BJ (cell line): Measurements from ENCODE around the gene GRIK1. TPM values are rescaled to one million over a fixed set of nuclear protein-coding genes. Genes with fewer than 3 reads are reported as not detected.

ENCODE experiments used
- CTCF ChIA-PET: fragments of 350-600 bp; formaldehyde crosslinking; extraction: SDS; loops from one replicate; lab custom pipeline; 2021; ENCODE audit warnings: antibody characterized with exemption, inconsistent platforms; lab: Yijun Ruan, JAX
- POLR2A ChIA-PET: fragments of 300-600 bp; sonication (Branson Sonifier 250); formaldehyde crosslinking; extraction: SDS; loops from one replicate; lab custom pipeline; 2021; ENCODE audit warnings: antibody characterized with exemption; lab: Charles Lee
- DNase-seq: peaks from one replicate; pipeline ENCODE4 v3.0.0-alpha.2; 2011; ENCODE audit warnings: low read depth
- H3K27me3 ChIP-seq: 2 replicates; pipeline ENCODE4 v1.6.0; 2011; ENCODE audit warnings: low read length; ENCODE audit not compliant: control insufficient read depth, insufficient read depth
- H3K36me3 ChIP-seq: 2 replicates; pipeline ENCODE4 v1.5.1; 2011; ENCODE audit warnings: low read length; ENCODE audit not compliant: control insufficient read depth, insufficient read depth
- H3K4me3 ChIP-seq: 2 replicates; pipeline ENCODE4 v1.5.1; 2011; ENCODE audit warnings: low read depth, mild to moderate bottlenecking, control low read depth, low read length
- polyA plus RNA-seq: library from polyadenylated mRNA; depleted of rRNA; stranded (reverse); fragments of >200 nt; gene quantifications from 2 replicates; pipeline ENCODE4 v1.2.3, GENCODE V29; 2011
- TF ChIP-seq, protein P1 (sequence below): IDR thresholded peaks from 2 replicates; pipeline ENCODE4 v1.5.1; 2011; ENCODE audit warnings: low read depth, mild to moderate bottlenecking, control low read depth, inconsistent platforms, low read length, moderate library complexity; ENCODE audit not compliant: insufficient read depth

Gene GRIK1
- polyA plus RNA-seq, 1 experiment = 0.04 TPM

DNA sequence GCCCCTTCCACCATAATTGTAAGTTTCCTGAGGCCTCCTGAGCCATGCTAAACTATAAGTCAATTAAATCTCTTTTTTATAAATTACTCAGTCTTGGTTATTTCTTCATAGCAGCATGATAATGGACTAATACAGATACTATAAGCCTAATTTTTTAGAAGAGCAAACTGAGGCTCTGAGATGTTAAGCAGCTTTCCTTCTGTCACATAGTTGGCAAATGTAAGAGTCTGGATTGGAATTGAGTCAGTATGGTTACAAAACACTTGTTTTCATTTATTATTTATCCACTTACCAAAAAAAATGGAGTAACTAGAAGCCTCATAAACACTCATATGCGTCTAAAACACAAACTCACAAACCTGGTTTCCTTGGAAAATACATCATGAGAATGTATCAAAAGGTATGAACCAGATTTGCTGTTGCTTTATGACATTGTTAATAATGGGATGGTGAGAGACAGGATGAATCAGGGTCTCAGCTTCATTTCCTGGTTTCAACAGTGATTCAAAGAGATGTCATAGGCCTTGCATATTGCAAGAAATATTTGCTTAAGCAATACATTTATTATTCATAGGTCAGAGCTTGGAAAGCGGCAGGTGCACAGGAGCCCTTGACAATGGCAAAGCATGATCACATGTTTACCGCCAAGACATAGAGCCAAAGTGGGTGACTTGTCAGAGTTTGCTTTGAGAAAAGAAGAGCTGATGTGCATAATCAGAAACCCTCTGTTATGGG lies 221.5 kb downstream of the GRIK1 start:
- ChIA-PET CTCF (no interaction called here), POLR2A (interaction anchor here (0.5 kb wide), 1 partner anchor 275 kb away, joined by 3 read pairs; no protein-coding TSS in a partner anchor)
- Histone ChIP-seq H3K4me3 (no peak overlapping the region), H3K36me3 (no peaks in the 10 kb centered on the region), H3K27me3 (no peaks in the 10 kb centered on the region)
- TF ChIP-seq, protein P1, sequence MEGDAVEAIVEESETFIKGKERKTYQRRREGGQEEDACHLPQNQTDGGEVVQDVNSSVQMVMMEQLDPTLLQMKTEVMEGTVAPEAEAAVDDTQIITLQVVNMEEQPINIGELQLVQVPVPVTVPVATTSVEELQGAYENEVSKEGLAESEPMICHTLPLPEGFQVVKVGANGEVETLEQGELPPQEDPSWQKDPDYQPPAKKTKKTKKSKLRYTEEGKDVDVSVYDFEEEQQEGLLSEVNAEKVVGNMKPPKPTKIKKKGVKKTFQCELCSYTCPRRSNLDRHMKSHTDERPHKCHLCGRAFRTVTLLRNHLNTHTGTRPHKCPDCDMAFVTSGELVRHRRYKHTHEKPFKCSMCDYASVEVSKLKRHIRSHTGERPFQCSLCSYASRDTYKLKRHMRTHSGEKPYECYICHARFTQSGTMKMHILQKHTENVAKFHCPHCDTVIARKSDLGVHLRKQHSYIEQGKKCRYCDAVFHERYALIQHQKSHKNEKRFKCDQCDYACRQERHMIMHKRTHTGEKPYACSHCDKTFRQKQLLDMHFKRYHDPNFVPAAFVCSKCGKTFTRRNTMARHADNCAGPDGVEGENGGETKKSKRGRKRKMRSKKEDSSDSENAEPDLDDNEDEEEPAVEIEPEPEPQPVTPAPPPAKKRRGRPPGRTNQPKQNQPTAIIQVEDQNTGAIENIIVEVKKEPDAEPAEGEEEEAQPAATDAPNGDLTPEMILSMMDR = no peak
- DNase-seq = no peak

DNA sequence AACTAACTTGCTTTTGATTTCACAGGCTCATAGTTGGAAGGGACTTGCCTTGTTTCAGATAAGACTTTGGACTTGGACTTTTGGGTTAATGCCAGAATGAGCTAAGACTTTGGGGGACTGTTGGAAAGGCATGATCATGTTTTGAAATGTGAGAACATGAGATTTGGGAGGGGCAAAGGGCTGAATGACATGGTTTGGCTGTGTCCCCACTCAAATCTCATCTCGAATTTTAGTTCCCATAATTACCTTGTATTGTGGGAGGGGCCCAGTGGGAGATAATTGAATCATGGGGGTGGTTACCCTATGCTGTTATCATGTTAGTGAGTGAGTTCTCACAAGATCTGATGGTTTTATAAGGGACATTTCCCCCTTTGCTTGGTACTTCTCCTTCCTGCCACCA lies 222.1 kb downstream of the GRIK1 start:
- TF ChIP-seq, protein P1 = no peak
- CTCF ChIA-PET = no interaction called here
- POLR2A ChIA-PET = no interaction called here
- Histone ChIP-seq H3K4me3 (no peak overlapping the region), H3K36me3 (no peaks in the 10 kb centered on the region), H3K27me3 (no peaks in the 10 kb centered on the region)
- no peak for DNase-seq

DNA sequence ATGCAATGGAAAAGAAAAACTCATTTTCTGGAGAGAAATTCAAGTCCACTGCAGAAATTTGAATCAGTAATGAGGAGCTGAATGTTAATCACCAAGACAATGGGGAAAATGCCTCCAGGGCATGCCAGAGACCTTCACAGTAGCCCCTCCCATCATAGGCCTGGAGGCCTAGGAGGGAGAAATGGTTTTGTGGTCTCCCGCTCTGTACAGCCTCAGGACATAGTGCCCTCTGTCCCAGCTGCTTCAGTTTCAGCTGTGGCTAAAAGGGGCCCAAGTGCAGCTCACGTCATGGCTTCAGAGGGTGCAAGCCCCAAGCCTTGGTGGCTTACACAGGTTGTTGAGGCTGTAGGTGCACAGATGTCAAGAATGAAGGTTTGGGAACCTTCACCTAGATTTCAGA lies 223.0 kb downstream of the GRIK1 start:
- POLR2A ChIA-PET = no interaction called here
- Histone ChIP-seq H3K27me3 (no peaks in the 10 kb centered on the region), H3K36me3 (no peaks in the 10 kb centered on the region), H3K4me3 (no peak overlapping the region)
- CTCF ChIA-PET = no interaction called here
- TF ChIP-seq, protein P1 = no peak
- no peak for DNase-seq

DNA sequence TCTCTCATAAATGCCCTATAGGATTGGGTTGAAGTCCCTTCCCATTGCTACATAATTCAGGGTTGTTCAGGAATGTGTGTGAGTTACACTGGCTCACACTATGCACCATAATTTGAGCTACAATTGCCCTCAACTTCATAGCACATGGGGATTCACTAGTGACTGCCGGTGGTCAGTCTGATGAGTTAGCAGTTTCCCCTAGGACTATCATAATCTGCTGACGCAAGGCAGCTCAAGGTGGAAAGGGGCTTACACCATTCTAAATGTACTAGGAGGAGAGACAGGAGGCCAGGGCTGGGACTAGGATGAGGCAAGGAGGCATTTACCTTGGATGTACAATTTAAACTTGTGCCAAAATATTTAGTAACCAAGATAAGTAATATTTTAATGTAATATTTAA lies 224.7 kb downstream of the GRIK1 start:
- TF ChIP-seq, protein P1 = no peak
- no peaks in the 10 kb centered on the region for H3K36me3 ChIP-seq
- ChIA-PET POLR2A (no interaction called here), CTCF (no interaction called here)
- no peak overlapping the region for H3K4me3 ChIP-seq
- no peaks in the 10 kb centered on the region for H3K27me3 ChIP-seq
- DNase-seq = no peak

DNA sequence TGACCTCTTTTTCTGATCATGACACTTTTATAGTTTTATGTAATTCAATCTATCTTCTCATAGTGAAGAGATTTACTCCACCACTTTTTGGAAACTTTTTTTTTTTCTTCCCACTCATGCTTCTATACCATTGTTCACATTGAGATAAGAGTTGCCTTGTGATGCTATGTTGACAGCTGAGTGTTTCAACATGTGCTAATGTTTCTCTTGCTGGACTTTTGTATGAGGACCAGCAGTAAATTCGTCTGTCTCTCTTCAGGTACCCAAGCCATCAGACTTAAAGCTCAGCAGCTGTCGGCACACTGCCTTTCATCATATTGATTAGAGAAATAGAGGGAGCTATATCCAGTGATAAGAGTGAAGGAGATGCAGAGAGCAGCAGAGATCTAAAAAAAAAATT lies 227.0 kb downstream of the GRIK1 start:
- TF ChIP-seq, protein P1 = no peak
- POLR2A ChIA-PET = no interaction called here
- CTCF ChIA-PET = interaction anchor here (0.6 to 1.6 kb wide), 3 partner anchors 9 to 885 kb away, joined by 3 to 4 read pairs (median 3); no protein-coding TSS in a partner anchor

More for the DNA sequence above, 227.0 kb downstream of the GRIK1 start:
- no peaks in the 10 kb centered on the region for H3K27me3 ChIP-seq
- no peaks in the 10 kb centered on the region for H3K36me3 ChIP-seq
- DNase-seq = no peak
- H3K4me3 ChIP-seq = no peak overlapping the region
